HG02884 (cell line): ENCODE measurements around the gene GMNC.
A peak's percentile ranks its signal among the peaks of the same experiment; 100 is the strongest.
"Not testable (repeated sequence)": the region's sequence is repeated elsewhere in the genome, so short reads cannot be mapped to it uniquely, and the experiment has no call there.

ENCODE experiments used
- ATAC-seq: cut with Tn5 transposase; IDR thresholded peaks from one replicate; pipeline ENCODE4 v1.9.1; 2021; ENCODE audit warnings: mild to moderate bottlenecking, moderate library complexity; ENCODE audit not compliant: unreplicated experiment

GMNC gene, protein sequence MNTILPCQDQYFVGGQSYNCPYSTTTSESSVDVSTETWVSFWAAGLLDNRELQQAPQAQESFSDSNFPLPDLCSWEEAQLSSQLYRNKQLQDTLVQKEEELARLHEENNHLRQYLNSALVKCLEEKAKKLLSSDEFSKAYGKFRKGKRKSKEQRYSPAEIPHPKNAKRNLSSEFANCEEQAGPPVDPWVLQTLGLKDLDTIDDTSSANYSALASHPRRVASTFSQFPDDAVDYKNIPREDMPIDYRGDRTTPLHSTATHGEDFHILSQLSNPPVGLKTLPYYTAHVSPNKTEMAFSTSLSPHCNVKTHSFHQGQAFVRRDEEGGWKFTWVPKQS

GRCh38 chr3:190862209-190863118 lies at the start of gene GMNC:
Gene GMNC, minus strand, starts transcription at chr3:190862694. Its CDS starts 79 bp downstream, at chr3:190862615.
- ATAC-seq: peak; percentile 83

DNA sequence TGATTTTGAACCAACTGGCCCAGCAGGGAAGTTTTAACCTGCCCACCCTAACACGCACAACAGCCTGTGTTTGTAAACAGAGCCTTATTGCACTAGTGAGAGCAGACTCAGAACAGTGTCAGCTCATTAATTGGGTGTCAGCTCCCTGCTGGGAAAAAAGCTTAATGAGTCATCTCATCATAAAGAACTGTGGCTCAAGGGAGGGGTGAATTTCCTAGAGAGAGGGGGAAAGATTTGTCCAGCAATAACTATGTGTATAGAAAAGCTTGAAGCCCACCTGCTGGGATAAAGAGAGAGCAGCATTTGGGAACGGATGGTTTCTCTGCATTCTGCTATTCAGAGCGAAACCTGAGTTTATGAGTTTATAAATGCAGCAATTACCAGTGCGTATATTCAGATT lies 48.9 kb upstream of the GMNC start:
- no peak for ATAC-seq

DNA sequence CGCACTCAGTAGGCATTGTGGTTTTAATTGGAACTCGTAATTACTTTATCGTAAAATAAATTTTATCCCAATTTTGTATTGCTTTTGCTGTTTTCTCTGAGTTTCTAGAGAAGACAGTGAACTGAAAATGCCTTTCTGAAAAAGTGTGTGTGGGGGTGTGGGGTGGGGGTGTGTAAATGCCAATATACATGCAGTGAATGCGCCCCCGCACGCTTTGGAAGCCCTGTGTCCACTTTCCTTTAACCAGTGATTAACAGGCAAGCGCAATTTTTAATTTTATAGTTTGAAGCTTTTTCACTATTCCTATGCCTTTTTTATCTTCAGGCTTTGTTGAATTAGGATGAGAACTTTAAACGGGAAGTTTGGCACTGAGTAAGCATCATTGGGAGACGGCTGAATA lies 47.4 kb upstream of the GMNC start:
- ATAC-seq: no peak

DNA sequence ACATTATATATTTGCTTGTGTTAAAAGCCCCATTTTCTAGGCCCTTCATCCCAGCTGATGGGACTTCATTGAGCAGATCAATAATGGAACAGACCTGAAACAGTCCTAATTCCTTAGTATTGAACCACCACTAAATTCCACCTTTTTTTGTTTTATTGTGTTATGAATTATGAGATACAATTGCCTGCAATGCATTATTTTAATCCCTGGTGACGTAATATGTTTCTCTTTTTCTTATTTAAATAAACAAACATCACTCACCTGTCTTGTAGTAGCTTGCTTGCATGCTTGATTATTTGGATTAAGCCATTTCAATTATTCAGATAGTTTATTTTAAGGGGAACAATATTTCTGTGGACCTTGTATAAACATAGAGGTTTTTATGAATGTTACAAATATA lies 40.7 kb upstream of the GMNC start:
- no peak for ATAC-seq

DNA sequence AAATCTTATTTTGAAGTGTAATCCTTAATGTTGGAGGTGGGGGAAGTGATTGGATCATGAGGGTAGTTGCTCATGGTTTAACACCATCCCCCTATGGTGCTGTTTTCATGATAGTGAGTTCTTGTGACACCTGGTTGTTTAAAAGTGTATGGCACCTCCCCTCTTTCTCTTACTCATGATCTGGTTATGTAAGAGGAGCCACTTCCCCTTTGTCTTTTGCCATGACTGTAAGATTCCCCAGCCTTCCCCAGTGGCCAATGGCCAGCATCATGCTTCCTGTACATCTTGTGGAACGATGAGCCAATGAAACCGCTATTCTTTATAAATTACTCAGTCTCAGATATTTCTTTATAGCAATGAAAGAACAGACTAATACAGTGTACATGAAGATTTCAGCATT lies 39.8 kb upstream of the GMNC start:
- ATAC-seq: no peak

- ATAC-seq: no peak
These were observed 30.0 kb upstream of the GMNC start for GRCh38 chr3:190892395-190892902.

- peak; percentile 82 for ATAC-seq
These were observed 24.5 kb upstream of the GMNC start for GRCh38 chr3:190886945-190887344.

- ATAC-seq: peak; percentile 79
These were observed 21.7 kb upstream of the GMNC start for GRCh38 chr3:190883973-190884832.

GRCh38 chr3:190883141-190883540 lies 20.6 kb upstream of the GMNC start:
- no peak for ATAC-seq

DNA sequence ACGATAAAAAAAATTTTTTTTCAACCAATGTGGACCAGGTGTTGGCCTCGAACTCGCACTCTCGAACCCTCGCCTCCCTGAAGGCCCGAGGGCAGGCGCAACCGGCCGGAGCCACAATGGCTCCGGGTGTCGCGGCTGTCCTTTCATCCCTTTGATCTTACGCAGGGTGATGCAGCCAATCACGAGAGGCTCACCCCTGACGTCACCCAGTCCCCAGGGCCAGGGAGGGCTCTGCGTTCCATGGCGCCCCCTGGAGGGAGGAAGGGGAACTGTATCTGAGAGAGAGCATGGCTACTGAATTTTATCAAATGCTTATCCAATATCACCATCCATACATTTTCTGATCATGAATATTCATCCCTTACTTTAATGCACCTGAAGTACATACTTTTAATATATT lies 15.4 kb upstream of the GMNC start:
- no peak for ATAC-seq

- ATAC-seq: not testable (repeated sequence)
These were observed 13.9 kb upstream of the GMNC start for GRCh38 chr3:190876433-190876832.

DNA sequence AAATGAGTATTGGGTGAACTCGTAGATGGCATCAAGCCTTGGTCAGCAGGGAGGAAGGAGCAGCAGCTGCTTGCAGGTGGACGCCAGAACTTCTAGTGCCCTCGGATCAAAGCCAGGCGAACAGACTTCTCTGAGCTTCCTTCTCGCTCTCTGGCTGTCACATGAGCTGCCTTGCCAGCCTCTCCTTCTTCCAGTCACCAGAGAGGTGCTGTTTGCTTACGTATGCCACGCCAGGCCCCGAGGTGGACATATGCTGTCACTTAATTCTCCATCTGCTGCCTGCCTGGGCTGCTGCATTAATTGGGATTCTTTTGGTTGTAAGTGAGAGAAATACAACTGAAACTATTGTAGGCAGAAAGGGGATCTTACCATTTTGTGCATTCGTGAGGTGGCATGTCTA lies 12.6 kb upstream of the GMNC start:
- ATAC-seq: not testable (repeated sequence)

DNA sequence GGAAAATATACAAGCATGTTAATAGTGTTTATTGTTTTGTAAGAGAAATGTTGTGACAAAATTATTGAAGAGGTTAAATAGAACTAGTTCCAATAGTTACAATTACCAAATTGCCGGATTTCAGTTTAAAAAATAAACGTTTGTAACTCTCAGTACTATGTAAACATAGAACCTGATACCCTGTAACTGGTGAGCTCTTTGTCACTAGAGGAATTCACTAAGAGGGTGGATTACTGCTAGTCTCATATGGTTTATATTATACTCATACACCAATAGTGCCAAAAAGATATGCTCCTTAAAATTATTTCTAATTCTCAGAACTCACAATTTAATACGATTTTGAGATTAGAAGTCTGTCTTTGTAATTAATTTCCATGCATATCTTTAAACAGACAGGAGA lies 7.6 kb upstream of the GMNC start:
- no peak for ATAC-seq

GRCh38 chr3:190867071-190867470 lies 4.6 kb upstream of the GMNC start:
- ATAC-seq: no peak

- no peak for ATAC-seq
These were observed 3.3 kb upstream of the GMNC start for GRCh38 chr3:190865828-190866227.

DNA sequence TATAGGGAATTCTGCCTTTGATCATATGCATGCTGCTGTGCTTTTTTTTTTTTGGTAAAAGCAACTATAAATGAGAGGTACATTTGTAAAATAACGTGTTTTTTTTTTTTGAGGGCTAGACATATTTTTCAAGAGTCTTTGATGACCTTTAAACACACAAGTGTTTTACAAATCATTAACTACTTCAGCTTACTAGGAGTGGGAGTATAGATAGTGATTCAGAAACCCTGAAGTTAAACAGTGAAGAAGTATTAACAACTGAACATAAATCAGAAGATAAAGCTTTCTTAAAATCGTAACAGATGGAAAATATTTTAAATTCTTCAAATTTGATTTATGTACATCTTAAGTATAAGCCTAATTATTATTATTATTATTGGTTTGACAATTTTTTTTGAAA lies 2.9 kb upstream of the GMNC start:
- peak; percentile 52 for ATAC-seq

DNA sequence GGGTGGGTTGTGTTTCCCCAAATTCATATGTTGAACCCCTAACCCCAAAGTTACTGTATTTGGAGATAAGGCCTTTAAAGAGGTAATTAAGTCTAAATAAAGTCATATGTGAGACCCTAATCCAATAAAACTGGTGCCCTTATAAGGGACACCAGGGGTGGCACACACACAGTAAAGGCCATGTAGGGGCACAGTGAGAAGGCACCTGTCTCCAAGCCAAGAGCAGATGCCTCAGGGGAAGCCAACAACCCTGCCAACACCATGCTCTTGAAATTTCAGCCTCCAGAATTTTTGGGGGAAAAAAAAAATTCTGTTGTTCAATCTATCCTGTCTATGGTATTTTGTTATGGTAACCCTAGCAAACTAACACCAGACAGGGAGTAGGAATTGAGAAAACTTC lies 1.5 kb upstream of the GMNC start:
- ATAC-seq: no peak

DNA sequence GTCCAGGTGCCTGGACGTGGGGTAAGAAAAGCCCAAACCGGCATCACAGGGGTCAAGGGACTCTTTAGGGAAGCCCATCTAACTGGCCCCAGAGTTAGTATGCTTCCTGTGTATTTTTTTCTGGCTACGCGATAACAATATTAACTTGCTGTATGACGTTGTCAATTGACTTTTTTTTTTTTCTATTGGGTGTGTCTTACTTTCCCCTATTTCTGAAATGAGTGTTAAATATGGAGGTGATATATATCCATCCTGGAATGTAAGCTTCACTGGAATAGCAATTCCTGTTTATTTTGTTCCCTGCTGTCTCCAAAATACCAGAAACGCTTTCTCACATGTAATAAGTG lies 598 bp upstream of the GMNC start:
- ATAC-seq: no peak

- no peak for ATAC-seq
These were observed 2.0 kb downstream of the GMNC start for GRCh38 chr3:190860521-190860920.

- no peak for ATAC-seq
These were observed 7.3 kb downstream of the GMNC start for GRCh38 chr3:190855151-190855550.

GRCh38 chr3:190854062-190854461 lies 8.4 kb downstream of the GMNC start:
- no peak for ATAC-seq
